Choroid plexus epithelial cell (primary cell): ENCODE results near the gene NACAD.

ENCODE experiments used
- DNase-seq: peaks from one replicate; pipeline ENCODE4 v3.0.0-alpha.2; 2010; ENCODE audit warnings: low read depth
- H3K4me3 ChIP-seq: 2 replicates; pipeline ENCODE4 v1.5.1; 2011; ENCODE audit warnings: low read depth, mild to moderate bottlenecking, control low read depth, low read length, moderate library complexity
- TF ChIP-seq, protein P1 (sequence below): conservative IDR thresholded peaks from 2 replicates; pipeline ENCODE4 v1.5.1; 2011; ENCODE audit warnings: low read depth, mild to moderate bottlenecking, control low read depth, inconsistent platforms, low read length, moderate library complexity

The NACAD gene

DNA sequence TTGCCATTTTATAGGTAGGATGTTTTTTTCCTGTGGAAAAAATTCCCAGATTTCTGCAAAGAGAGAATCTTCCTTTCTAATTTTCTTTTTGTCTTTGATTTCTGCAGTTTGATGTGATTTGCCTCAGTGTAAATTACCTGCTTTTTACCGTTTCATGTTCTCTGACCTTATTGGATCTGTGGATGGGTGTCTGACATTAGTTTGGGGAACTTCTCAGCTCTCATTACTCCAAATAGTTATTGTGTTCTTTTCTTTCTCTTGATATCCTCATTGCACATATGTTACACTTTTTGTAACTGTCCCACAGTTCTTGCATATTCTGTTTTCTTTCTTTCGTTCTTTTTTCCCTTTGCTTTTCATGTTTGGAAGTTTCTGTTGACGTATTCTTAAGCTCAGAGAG lies 28.5 kb downstream of the NACAD start:
- TF ChIP-seq, protein P1, sequence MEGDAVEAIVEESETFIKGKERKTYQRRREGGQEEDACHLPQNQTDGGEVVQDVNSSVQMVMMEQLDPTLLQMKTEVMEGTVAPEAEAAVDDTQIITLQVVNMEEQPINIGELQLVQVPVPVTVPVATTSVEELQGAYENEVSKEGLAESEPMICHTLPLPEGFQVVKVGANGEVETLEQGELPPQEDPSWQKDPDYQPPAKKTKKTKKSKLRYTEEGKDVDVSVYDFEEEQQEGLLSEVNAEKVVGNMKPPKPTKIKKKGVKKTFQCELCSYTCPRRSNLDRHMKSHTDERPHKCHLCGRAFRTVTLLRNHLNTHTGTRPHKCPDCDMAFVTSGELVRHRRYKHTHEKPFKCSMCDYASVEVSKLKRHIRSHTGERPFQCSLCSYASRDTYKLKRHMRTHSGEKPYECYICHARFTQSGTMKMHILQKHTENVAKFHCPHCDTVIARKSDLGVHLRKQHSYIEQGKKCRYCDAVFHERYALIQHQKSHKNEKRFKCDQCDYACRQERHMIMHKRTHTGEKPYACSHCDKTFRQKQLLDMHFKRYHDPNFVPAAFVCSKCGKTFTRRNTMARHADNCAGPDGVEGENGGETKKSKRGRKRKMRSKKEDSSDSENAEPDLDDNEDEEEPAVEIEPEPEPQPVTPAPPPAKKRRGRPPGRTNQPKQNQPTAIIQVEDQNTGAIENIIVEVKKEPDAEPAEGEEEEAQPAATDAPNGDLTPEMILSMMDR: no peak
- no peak for DNase-seq
- no peak overlapping the region for H3K4me3 ChIP-seq

DNA sequence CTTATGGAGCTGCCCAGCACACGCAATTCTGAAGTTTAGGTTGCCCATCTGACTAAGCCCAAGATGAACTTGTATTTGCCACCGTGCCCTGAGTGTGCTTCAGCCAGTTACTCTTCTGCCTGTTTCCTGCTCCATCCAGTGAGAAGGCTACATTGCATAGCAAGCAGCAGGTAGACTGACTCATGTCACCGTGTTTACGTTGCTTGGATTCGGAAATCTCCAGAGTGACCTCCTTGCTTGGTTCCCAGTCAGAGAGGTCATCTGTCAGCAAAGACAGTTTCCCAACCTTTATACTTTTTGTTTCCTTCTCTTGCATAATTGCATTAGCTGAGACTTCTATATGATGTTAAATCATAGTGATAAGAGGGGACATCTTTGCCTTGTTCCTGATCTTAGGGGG lies 30.9 kb downstream of the NACAD start:
- DNase-seq: no peak
- TF ChIP-seq, protein P1: no peak
- H3K4me3 ChIP-seq: no peak overlapping the region

DNA sequence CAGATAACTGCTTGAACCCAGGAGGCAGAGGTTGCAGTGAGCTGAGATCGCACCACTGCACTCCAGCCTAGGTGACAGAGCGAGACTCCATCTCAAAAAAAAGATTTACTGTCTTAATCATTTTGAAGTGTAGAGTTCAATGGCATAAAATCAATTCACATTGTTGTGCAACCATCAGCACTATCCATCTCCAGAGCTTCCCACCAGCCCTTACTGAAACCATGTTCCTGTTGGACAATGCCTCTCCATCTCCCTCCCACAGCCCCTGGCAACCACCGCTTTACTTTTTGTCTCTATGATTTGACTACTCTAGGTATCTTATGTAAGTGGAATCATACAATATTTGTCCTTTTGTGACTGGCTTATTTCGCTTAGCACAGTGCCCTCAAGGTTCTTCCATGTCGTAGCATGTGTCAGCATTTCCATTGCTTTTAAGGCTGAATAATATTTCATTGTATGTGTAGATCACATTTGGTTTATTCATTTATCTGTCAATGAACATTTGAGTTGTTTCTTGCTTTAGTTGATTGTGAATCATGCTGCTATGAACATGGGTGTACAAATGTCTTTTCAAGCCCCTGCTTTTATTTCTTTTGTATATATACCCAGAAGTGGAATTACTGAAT lies 33.1 kb downstream of the NACAD start:
- TF ChIP-seq, protein P1: no peak
- H3K4me3 ChIP-seq: no peak overlapping the region
- no peak for DNase-seq

DNA sequence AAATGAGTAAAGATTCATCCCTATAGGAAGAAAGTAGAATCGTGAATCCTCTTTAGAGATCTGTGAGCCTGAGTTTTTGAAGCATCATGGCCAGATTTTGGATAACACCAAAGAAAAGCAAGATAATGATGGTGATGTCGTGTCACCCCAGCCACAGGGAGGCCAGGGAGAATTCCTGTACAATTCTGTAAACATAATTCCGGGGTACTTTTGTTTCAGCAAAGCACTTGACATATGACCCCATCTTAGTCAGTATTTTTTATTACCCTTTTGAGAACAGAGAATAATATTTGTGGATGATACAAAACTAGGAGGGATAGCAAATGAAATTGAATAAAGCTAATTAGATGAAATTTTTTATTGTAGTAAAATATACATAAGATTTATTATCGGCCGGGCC lies 33.8 kb downstream of the NACAD start:
- no peak overlapping the region for H3K4me3 ChIP-seq
- TF ChIP-seq, protein P1: no peak
- DNase-seq: no peak

DNA sequence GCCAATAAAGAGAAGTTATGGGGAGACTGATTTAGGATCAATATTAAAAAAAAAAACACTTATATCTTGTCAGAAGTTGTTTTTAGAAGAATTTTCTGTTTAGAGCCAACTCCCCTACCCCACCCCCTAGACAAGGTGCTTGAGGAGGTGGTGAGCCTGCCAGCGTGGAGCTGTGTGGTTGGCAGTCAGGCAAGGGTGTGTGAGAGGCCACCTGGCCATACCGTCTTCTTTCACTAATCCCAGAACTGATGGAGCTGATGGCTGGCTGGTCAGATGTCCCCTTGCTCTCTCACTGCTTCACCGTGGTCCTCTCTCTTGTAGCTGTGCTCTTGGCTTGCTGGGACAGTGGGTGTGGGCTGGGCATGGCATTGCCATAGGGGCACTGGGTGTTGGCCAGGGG lies 34.3 kb downstream of the NACAD start:
- H3K4me3 ChIP-seq: no peak overlapping the region

DNA sequence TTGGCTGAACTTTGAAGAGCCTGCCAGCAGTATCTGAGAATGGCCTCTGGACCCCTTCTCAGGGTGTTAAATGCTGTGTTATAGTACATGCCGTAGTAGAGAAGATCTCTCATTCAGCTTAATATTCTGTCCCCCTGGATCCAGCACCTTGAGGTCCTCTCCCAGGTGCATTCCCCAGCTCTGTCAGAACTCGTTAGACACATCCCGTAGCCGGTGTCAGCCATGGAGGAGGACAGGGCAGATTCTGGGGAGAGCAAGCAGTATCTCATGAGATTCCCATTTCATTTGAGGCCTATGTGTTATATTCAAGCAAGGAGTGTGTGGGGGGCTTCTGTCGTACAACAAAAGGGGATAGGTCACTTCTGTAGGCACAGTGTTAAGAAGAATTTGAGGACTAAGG lies 34.8 kb downstream of the NACAD start:
- no peak for DNase-seq
- TF ChIP-seq, protein P1: no peak
- H3K4me3 ChIP-seq: no peak overlapping the region

More for the DNA sequence above, 34.3 kb downstream of the NACAD start:
- DNase-seq: no peak
- TF ChIP-seq, protein P1: no peak

DNA sequence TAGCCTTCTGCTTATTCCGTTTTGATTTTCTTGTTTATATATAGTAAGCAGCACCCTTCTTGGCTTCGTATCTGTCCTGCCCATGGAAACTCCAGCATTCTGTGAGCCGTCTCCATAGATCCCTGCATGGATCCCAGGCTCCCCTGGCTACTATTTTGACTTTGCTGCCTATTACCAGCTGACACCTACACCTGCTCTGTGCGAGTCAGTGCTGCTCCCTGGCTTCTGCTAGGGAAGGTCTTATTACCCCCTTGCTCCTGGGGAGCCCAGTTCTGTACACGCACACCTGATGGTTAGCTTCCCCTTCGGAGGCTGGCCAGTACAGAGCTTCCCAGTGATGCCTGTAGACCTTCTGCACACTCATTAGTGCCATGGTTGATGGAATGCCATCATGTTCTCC lies 35.4 kb downstream of the NACAD start:
- no peak for DNase-seq
- H3K4me3 ChIP-seq: no peak overlapping the region
- TF ChIP-seq, protein P1: no peak
